Subcutaneous abdominal adipose tissue (tissue), 5 donors: ENCODE measurements around the gene PKD1L1.
"Not testable (repeated sequence)": the region's sequence is repeated elsewhere in the genome, so short reads cannot be mapped to it uniquely, and the experiment has no call there.

Source experiments
- H3K27ac ChIP-seq: one replicate; pipeline ENCODE4 v1.7.0; 2013; ENCODE audit warnings: low read depth, mild to moderate bottlenecking, inconsistent platforms, low read length, moderate library complexity
- H3K27me3 ChIP-seq, 5 donors: one replicate each; pipeline ENCODE4 v1.7.0; 2013; ENCODE audit warnings: low read length in 5 of 5, inconsistent platforms in 1 of 5; ENCODE audit not compliant: control insufficient read depth in 5 of 5, insufficient read depth in 4 of 5
- H3K36me3 ChIP-seq, 5 donors: one replicate each; pipeline ENCODE4 v1.7.0; 2013; ENCODE audit warnings: low read length in 5 of 5; ENCODE audit not compliant: control insufficient read depth in 5 of 5, insufficient read depth in 5 of 5
- H3K4me1 ChIP-seq, 5 donors: one replicate each; pipeline ENCODE4 v1.7.0; 2013; ENCODE audit warnings: low read length in 5 of 5, mild to moderate bottlenecking in 3 of 5, moderate library complexity in 1 of 5; ENCODE audit not compliant: control insufficient read depth in 5 of 5, insufficient read depth in 5 of 5
- H3K4me3 ChIP-seq, 5 donors: one replicate each; pipeline ENCODE4 v1.7.0; 2013; ENCODE audit warnings: low read length in 5 of 5, low read depth in 1 of 5
- H3K9ac ChIP-seq, 5 donors: one replicate each; pipeline ENCODE4 v1.7.0; 2013; ENCODE audit warnings: low read length in 5 of 5, mild to moderate bottlenecking in 4 of 5, moderate library complexity in 3 of 5
- H3K9me3 ChIP-seq, 5 donors: one replicate each; pipeline ENCODE4 v1.7.0; 2013; ENCODE audit warnings: low read length in 5 of 5; ENCODE audit not compliant: control insufficient read depth in 5 of 5
- donor health status: healthy.
- donor health status: healthy.
- donor health status: healthy.
- donor health status: healthy.
- donor health status: healthy.

The PKD1L1 gene

DNA sequence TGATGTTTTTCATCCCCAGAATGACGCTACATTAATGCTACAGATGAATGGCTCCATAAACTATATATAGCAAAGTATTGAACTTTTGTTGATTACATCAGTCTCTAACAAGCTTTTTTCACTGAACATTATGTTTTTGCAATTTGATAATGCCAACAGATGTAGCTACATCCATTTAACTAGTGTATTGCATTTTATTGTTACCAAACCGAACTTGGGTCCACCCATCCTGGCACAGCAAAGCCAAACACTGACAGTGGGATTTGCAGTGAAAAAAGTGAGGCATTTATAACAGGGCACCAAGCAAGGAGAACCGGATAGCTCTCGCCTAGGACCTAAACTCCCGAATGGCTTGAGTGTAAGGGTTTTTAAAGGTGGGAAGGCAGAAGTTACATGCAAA, 183.5 kb downstream of the PKD1L1 start:
- Histone ChIP-seq H3K4me3 (no peak overlapping the region), H3K9ac (no peak overlapping the region), H3K9me3 (no peaks in the 10 kb centered on the region), H3K36me3 (no peaks in the 10 kb centered on the region), H3K27me3 (no peaks in the 10 kb centered on the region), H3K4me1 (peaks cover 0 to 7% (median 0%) of the 10 kb centered on the region in 5 donors), H3K27ac (no peak overlapping the region)

DNA sequence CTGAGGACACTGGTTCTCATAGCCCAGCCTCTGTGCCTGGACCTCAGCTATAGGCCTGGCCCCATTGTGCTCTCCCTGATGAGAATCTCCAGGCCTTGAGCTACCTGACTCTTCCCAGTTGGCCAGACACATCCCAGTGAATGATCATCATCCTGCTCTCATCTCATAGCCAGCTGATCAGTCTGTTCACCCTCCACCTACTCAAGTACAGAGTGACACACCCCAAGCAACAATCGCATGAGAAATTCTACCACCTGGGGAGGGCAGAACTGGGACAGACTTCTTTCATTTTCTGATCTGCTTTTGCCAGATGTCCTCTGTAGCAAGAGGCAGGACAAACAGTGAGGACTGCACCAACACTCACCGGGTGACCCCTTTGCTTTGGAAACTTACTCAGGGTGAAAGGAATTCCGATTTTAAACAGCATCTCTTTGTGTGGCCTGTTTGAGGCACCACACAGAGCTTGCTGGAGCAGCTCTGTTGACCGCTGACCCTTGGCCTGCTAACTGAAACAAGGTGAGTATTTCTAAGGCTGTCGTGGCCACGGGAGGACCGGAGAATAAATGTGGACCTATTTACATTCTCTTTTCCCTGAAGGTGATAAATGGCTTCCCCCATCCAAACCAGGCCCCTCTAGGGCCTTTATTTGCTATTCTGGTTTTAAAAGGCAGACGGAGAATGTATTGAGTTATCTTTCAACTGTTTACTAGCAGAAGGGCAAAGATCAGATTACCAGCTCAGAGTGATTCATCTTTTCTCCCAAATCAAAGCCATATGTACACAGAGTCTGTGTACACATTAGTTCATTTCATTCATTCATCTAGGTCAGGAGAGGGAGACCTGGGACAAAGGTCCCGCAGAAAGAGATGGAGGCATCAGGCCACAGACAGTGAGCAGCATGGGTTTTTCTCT, 184.9 kb downstream of the PKD1L1 start:
- Histone ChIP-seq H3K4me3 (no peak overlapping the region), H3K27ac (no peak overlapping the region), H3K9ac (no peak overlapping the region), H3K36me3 (no peaks in the 10 kb centered on the region), H3K27me3 (no peaks in the 10 kb centered on the region), H3K9me3 (no peaks in the 10 kb centered on the region), H3K4me1 (peaks cover 0 to 12% (median 6%) of the 10 kb centered on the region in 5 donors)

DNA sequence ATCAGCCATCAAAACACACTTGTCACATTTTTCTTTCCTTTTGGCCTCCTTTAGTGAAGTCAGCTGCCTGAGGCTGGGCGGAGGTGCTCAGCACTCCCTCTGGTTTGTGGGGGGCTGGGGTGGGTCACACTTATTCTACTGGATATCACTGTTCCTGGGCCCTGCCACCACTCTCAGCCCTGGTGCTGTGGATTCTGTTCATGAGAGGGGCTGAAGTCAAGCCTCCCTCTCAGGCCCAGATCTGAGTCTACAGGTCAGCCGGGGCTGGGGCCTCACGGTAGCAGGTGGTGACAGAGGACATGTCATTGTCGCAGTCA, 185.6 kb downstream of the PKD1L1 start:
- Histone ChIP-seq H3K4me1 (peaks cover under 1 to 17% (median 12%) of the 10 kb centered on the region in 5 donors), H3K9me3 (no peaks in the 10 kb centered on the region), H3K27me3 (no peaks in the 10 kb centered on the region), H3K9ac (no peak overlapping the region), H3K27ac (no peak overlapping the region), H3K36me3 (no peaks in the 10 kb centered on the region), H3K4me3 (no peak overlapping the region)

DNA sequence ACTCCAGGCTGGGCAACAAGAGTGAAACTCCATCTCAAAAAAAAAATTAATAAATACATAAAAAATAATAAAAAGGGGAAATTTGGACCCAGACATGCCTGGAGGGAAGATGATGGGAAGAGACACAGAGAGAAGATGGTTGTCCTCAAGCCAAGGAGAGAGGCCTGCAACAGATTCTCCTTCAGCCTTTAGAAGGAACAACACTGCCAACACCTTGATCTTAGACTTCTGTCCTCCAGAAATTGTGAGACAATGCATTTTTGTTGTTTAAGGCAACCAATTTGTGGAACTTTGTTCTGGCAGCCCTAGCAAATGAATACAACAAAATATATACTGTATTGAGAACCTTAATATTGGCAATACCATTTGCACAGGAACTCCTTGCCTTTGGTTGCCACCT, 186.1 kb downstream of the PKD1L1 start:
- Histone ChIP-seq H3K9me3 (no peaks in the 10 kb centered on the region), H3K4me1 (peaks cover 2 to 20% (median 16%) of the 10 kb centered on the region in 5 donors), H3K4me3 (no peak overlapping the region), H3K9ac (no peak overlapping the region), H3K27me3 (no peaks in the 10 kb centered on the region), H3K36me3 (no peaks in the 10 kb centered on the region), H3K27ac (no peak overlapping the region)

DNA sequence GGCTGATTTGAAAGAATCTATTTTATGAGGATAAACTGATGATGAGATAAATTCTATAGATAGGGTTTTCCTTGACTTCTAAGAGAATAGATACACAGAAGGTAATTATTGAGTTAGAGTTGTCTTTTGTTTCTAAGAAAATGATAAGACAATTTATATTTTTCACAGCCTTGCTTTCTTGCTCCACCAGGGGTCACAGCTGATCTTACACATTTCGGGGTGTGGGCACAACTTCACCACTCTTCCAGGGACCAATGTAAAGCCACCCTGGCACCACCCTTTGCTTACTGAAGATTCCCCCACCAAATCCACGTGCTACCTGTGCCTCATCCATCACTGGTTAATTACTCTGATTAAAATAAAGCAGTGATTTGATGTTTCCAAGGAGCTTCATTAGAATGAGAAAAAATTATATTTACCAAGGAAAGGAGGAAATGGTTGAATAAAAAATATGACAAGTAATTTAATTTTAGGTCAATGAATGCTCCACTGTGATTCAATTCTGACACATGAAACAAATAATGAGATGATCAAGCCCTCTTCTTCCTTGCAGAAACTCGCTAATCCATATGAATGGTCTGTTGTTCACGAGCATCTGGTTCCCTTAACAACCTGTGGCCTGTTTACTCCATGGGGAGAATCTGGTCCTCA, 189.1 kb downstream of the PKD1L1 start:
- Histone ChIP-seq H3K27me3 (no peaks in the 10 kb centered on the region), H3K27ac (no peak overlapping the region)

DNA sequence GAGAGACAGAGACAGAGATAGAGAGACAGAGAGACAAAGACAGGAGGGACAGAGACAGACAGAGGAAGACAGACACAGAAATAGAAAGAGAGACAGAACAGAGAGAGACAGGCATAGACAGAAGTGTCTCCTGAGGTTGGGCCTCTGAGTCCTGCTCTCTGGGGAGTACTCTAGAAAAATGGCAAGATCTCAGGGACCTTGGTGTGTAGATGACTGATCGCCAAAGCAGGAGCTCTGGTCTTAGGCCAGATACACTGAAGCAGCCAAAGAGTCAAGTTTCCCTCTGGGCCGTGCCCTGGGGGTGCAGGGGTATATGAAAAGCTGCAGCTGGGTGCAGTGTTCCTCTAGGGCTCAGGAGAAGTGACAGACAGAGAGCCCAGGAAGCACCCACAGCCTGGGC, 189.7 kb downstream of the PKD1L1 start:
- Histone ChIP-seq H3K9me3 (no peaks in the 10 kb centered on the region), H3K4me1 (peaks cover 2 to 20% (median 16%) of the 10 kb centered on the region in 5 donors), H3K36me3 (no peaks in the 10 kb centered on the region), H3K27me3 (no peaks in the 10 kb centered on the region), H3K4me3 (no peak overlapping the region), H3K9ac (peak overlapping the region in 1 of 5 donors; percentile 46), H3K27ac (peak overlapping the region; percentile 55)

More for the DNA sequence above, 189.1 kb downstream of the PKD1L1 start:
- H3K4me1 ChIP-seq: peaks cover 2 to 20% (median 16%) of the 10 kb centered on the region in 5 donors
- H3K9me3 ChIP-seq: no peaks in the 10 kb centered on the region
- H3K9ac ChIP-seq: no peak overlapping the region
- H3K36me3 ChIP-seq: no peaks in the 10 kb centered on the region
- no peak overlapping the region for H3K4me3 ChIP-seq

DNA sequence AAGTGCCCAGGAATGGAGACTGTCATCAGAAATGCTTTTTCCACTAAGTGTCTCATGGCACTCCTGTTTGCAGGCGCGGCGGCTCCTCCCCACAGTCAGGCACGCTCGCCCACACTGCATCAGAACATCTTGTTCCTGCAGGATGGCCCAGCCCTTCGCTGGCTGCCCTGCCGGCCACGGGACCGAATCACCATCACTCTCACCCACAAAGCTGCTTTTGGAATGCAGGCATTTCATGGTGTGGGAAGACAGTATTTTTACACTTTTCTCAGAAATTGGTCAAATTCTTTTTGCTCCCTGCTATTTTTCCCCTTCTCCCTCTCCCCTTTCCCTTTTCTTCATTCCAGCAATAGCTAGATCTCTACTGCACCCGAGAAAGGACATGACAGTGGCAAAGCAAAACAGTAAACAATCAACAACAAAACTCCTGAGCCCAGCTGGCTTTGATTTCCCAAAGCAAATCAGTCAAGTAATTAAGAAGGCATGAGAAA, 190.3 kb downstream of the PKD1L1 start:
- Histone ChIP-seq H3K9ac (peak overlapping the region in 1 of 5 donors; percentile 46), H3K36me3 (no peaks in the 10 kb centered on the region), H3K9me3 (no peaks in the 10 kb centered on the region), H3K27ac (peak overlapping the region; percentile 55), H3K4me3 (peak overlapping the region in 1 of 5 donors; percentile 36), H3K27me3 (no peaks in the 10 kb centered on the region), H3K4me1 (peaks cover 2 to 16% (median 12%) of the 10 kb centered on the region in 5 donors)

DNA sequence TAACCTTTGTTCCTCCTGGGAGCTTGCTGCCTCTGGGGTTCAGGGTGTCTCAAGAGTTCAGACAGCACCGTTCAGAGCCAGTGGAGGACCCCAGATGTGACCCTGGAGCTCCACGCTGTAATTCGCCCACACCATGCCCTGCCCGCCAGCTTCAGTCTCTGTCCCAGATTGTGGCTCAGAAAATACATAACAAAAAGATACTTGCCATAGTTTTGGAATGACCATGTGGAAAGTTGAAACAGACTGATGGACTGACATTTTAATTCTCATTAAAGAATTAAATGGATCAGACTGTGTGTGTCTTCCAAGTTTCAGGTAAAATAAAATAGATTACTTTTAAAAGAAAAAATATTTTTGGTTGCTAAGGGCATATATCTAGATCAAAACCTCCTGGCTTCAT, 191.6 kb downstream of the PKD1L1 start:
- Histone ChIP-seq H3K9ac (no peak overlapping the region), H3K4me3 (no peak overlapping the region), H3K9me3 (no peaks in the 10 kb centered on the region), H3K27ac (no peak overlapping the region), H3K4me1 (peaks cover 2 to 16% (median 12%) of the 10 kb centered on the region in 5 donors), H3K36me3 (no peaks in the 10 kb centered on the region), H3K27me3 (no peaks in the 10 kb centered on the region)

DNA sequence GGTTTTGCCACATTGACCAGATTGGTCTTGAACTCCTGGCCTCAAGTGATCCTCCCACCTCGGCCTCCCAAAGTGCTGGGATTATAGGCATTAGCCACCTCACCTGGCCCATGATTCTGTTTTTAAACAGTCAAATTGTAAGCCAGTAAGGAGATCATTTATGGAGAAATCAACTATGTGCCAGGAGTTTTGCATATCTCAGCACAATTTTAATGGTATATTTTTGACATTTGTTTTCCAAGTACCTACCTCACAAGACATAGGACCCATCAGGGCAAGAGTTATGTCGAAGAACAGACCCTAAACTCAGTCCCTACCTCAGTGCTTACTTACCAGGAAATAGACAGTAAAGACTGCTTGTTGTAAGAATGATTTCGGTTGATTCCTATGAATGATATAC, 193.0 kb downstream of the PKD1L1 start:
- H3K27me3 ChIP-seq: no peaks in the 10 kb centered on the region
- H3K4me1 ChIP-seq: peaks cover 2 to 16% (median 12%) of the 10 kb centered on the region in 5 donors
- H3K4me3 ChIP-seq: no peak overlapping the region
- no peak overlapping the region for H3K9ac ChIP-seq
- no peaks in the 10 kb centered on the region for H3K9me3 ChIP-seq
- H3K27ac ChIP-seq: no peak overlapping the region
- H3K36me3 ChIP-seq: no peaks in the 10 kb centered on the region

DNA sequence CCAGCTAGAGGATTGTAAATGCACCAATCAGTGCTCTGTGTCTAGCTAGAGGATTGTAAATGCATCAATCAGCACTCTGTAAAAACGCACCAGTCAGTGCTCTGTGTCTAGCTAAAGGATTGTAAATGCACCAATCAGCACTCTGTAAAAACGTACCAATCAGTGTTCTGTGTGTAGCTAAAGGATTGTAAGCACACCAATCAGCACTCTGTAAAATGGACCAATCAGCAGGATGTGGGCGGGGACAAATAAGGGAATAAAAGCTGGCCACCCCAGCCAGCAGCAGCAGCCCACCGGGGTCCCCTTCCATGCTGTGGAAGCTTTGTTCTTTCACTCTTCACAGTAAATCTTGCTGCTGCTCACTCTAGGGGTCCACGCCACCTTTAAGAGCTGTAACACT, 196.5 kb downstream of the PKD1L1 start:
- H3K4me1 ChIP-seq, H3K9me3 ChIP-seq, H3K27me3 ChIP-seq, H3K9ac ChIP-seq, H3K4me3 ChIP-seq, H3K27ac ChIP-seq, H3K36me3 ChIP-seq: not testable (repeated sequence)
